ENCODE measurements around the gene KIF20B. TPM values are rescaled to one million over a fixed set of nuclear protein-coding genes. Genes with fewer than 3 reads are reported as not detected.

The KIF20B gene
- total RNA-seq, 1 donor from 2014 or later, result 7.2 TPM

- DNase-seq (ENCODE audit: low spot score), result no peak
- Mint-ChIP-seq H3K36me3 (ENCODE audit: low read depth) (no peaks in the 10 kb centered on the region), H3K27me3 (ENCODE audit: low read depth) (peaks cover 8% of the 10 kb centered on the region), H3K4me1 (ENCODE audit: low read depth) (no peaks in the 10 kb centered on the region), H3K4me3 (ENCODE audit: unreplicated experiment) (no peak overlapping the region), H3K9me3 (ENCODE audit: low read depth) (no peaks in the 10 kb centered on the region), H3K27ac (ENCODE audit: unreplicated experiment) (no peak overlapping the region)
- TF ChIP-seq, protein P1, sequence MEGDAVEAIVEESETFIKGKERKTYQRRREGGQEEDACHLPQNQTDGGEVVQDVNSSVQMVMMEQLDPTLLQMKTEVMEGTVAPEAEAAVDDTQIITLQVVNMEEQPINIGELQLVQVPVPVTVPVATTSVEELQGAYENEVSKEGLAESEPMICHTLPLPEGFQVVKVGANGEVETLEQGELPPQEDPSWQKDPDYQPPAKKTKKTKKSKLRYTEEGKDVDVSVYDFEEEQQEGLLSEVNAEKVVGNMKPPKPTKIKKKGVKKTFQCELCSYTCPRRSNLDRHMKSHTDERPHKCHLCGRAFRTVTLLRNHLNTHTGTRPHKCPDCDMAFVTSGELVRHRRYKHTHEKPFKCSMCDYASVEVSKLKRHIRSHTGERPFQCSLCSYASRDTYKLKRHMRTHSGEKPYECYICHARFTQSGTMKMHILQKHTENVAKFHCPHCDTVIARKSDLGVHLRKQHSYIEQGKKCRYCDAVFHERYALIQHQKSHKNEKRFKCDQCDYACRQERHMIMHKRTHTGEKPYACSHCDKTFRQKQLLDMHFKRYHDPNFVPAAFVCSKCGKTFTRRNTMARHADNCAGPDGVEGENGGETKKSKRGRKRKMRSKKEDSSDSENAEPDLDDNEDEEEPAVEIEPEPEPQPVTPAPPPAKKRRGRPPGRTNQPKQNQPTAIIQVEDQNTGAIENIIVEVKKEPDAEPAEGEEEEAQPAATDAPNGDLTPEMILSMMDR (IDR thresholded peaks at IDR 0.05), result no peak
These were observed 96.7 kb downstream of the KIF20B start for GRCh38 chr10:89798092-89798491.

GRCh38 chr10:89799573-89799972, 98.2 kb downstream of the KIF20B start:
- no peak overlapping the region for H3K4me3 Mint-ChIP-seq (ENCODE audit: unreplicated experiment)
- H3K27ac Mint-ChIP-seq (ENCODE audit: unreplicated experiment), result no peak overlapping the region
- no peaks in the 10 kb centered on the region for H3K9me3 Mint-ChIP-seq (ENCODE audit: low read depth)
- no peaks in the 10 kb centered on the region for H3K36me3 Mint-ChIP-seq (ENCODE audit: low read depth)
- TF ChIP-seq, protein P1 (IDR thresholded peaks at IDR 0.05), result no peak
- DNase-seq (ENCODE audit: low spot score), result no peak
- H3K27me3 Mint-ChIP-seq (ENCODE audit: low read depth), result peaks cover 21% of the 10 kb centered on the region
- no peaks in the 10 kb centered on the region for H3K4me1 Mint-ChIP-seq (ENCODE audit: low read depth)

- Mint-ChIP-seq H3K4me3 (ENCODE audit: unreplicated experiment) (no peak overlapping the region), H3K9me3 (ENCODE audit: low read depth) (no peaks in the 10 kb centered on the region), H3K27me3 (ENCODE audit: low read depth) (peaks cover 59% of the 10 kb centered on the region), H3K36me3 (ENCODE audit: low read depth) (no peaks in the 10 kb centered on the region), H3K4me1 (ENCODE audit: low read depth) (no peaks in the 10 kb centered on the region), H3K27ac (ENCODE audit: unreplicated experiment) (no peak overlapping the region)
- no peak for DNase-seq (ENCODE audit: low spot score)
- TF ChIP-seq, protein P1 (IDR thresholded peaks at IDR 0.05), result no peak
These were observed 104.2 kb downstream of the KIF20B start for GRCh38 chr10:89805599-89806013.

- no peaks in the 10 kb centered on the region for H3K9me3 Mint-ChIP-seq (ENCODE audit: low read depth)
- H3K4me3 Mint-ChIP-seq (ENCODE audit: unreplicated experiment), result no peak overlapping the region
- H3K27ac Mint-ChIP-seq (ENCODE audit: unreplicated experiment), result no peak overlapping the region
- DNase-seq (ENCODE audit: low spot score), result no peak
- TF ChIP-seq, protein P1 (IDR thresholded peaks at IDR 0.05), result no peak
- no peaks in the 10 kb centered on the region for H3K36me3 Mint-ChIP-seq (ENCODE audit: low read depth)
- H3K4me1 Mint-ChIP-seq (ENCODE audit: low read depth), result no peaks in the 10 kb centered on the region
- peaks cover 66% of the 10 kb centered on the region for H3K27me3 Mint-ChIP-seq (ENCODE audit: low read depth)
These were observed 107.5 kb downstream of the KIF20B start for GRCh38 chr10:89808842-89809241.

GRCh38 chr10:89809766-89810165, 108.4 kb downstream of the KIF20B start:
- Mint-ChIP-seq H3K9me3 (ENCODE audit: low read depth) (no peaks in the 10 kb centered on the region), H3K27me3 (ENCODE audit: low read depth) (peaks cover 61% of the 10 kb centered on the region), H3K27ac (ENCODE audit: unreplicated experiment) (no peak overlapping the region), H3K4me1 (ENCODE audit: low read depth) (no peaks in the 10 kb centered on the region), H3K4me3 (ENCODE audit: unreplicated experiment) (no peak overlapping the region), H3K36me3 (ENCODE audit: low read depth) (no peaks in the 10 kb centered on the region)
- no peak for DNase-seq (ENCODE audit: low spot score)
- TF ChIP-seq, protein P1 (IDR thresholded peaks at IDR 0.05), result no peak
